K562 (cell line): ENCODE measurements around the gene TP53TG5. TPM values are rescaled to one million over a fixed set of nuclear protein-coding genes. Genes with fewer than 3 reads are reported as not detected.

Experiments used
- ATAC-seq: fragments of 200-7000 bp; cut with Tn5 transposase; 3 replicates; pipeline ENCODE4 v1.9.1; 2020; ENCODE audit warnings: moderate library complexity
- BruUV-seq: library from RNA; stranded (reverse); fragments of 400-500 nt; replicated peaks from 2 replicates; lab custom pipeline; 2021; lab: Mats Ljungman, UMichigan
- CTCF ChIA-PET: fragments of 300-600 bp; formaldehyde crosslinking; extraction: SDS; loops from one replicate; lab custom pipeline; 2021; ENCODE audit warnings: low intra/inter-chr PET ratio; lab: Yijun Ruan, JAX
- POLR2A ChIA-PET: fragments of 300-600, 350-650 bp; sonication (Branson Sonifier 250); formaldehyde crosslinking; extraction: SDS; loops from one replicate; lab custom pipeline; 2021; ENCODE audit warnings: antibody characterized with exemption, inconsistent platforms; lab: Yijun Ruan, JAX
- DNase-seq, 4 experiments: peaks; one replicate each; pipeline versions ENCODE4 v3.0.0 to v3.0.0-alpha.2; 2011 to 2018; ENCODE audit warnings: low spot score in 3 of 4, mixed read lengths in 3 of 4; ENCODE audit errors: extremely low read depth in 1 of 4
- FAIRE-seq: peaks from 2 replicates; lab custom pipeline; 2011; peaks lifted over from hg19 to GRCh38; lab: Jason Lieb, UNC
- H2AFZ ChIP-seq: 2 replicates; pipeline ENCODE4 v1.6.0; 2011; ENCODE audit warnings: low read depth, low read length, control low read depth, inconsistent platforms
- H3K27ac ChIP-seq: fragments of 200-600 bp; 3 replicates; pipeline ENCODE4 v1.8.0; 2011; ENCODE audit warnings: low read depth, mild to moderate bottlenecking, control low read depth, inconsistent platforms, low read length, moderate library complexity, mixed read lengths; ENCODE audit errors: extremely low read depth
- H3K27me3 ChIP-seq, 2 experiments: fragments of 300-600 bp in 1 of 2; 2 replicates in 1 of 2; 3 replicates in 1 of 2; pipeline versions ENCODE4 v1.6.0 to v1.8.0; 2011; ENCODE audit warnings: inconsistent platforms in 2 of 2, low read length in 2 of 2, mild to moderate bottlenecking in 1 of 2, mixed read lengths in 1 of 2, moderate library complexity in 1 of 2; ENCODE audit not compliant: control insufficient read depth in 2 of 2, insufficient read depth in 2 of 2
- H3K36me3 ChIP-seq: fragments of 300-600 bp; 3 replicates; pipeline ENCODE4 v1.8.0; 2011; ENCODE audit warnings: mild to moderate bottlenecking, low read length, inconsistent platforms; ENCODE audit not compliant: control insufficient read depth, insufficient read depth
- H3K4me1 ChIP-seq, 2 experiments: fragments of 200-600 bp in 1 of 2; replicated peaks in 1 of 2; 2 replicates in 1 of 2; 3 replicates in 1 of 2; pipeline versions ENCODE4 v1.5.1 to v1.8.0; 2011; ENCODE audit warnings: inconsistent platforms in 2 of 2, low read length in 2 of 2, mild to moderate bottlenecking in 1 of 2, mixed read lengths in 1 of 2, moderate library complexity in 1 of 2; ENCODE audit not compliant: control insufficient read depth in 2 of 2, insufficient read depth in 2 of 2
- H3K4me2 ChIP-seq: 2 replicates; pipeline ENCODE4 v1.6.1; 2011; ENCODE audit warnings: low read length, control low read depth, inconsistent platforms, mixed read lengths; ENCODE audit not compliant: insufficient read depth
- H3K4me3 ChIP-seq: fragments of 200-600 bp; sonication (generic), shearing (Covaris generic); 2 replicates; pipeline ENCODE4 v1.5.1; 2016; ENCODE audit warnings: control low read depth, inconsistent platforms
- H3K79me2 ChIP-seq: fragments of 200-600 bp; 3 replicates; pipeline ENCODE4 v1.8.0; 2011; ENCODE audit warnings: low read length, inconsistent platforms; ENCODE audit not compliant: control insufficient read depth, insufficient read depth
- H3K9ac ChIP-seq, 2 experiments: 2 replicates each; pipeline versions ENCODE4 v1.6.0 to v1.6.1; 2011; ENCODE audit warnings: low read depth in 2 of 2, low read length in 2 of 2, control low read depth in 1 of 2, inconsistent platforms in 1 of 2, mild to moderate bottlenecking in 1 of 2, mixed read lengths in 1 of 2; ENCODE audit not compliant: insufficient read depth in 1 of 2
- H3K9me1 ChIP-seq: one replicate; pipeline ENCODE4 v1.6.0; 2011; ENCODE audit warnings: inconsistent platforms, mild to moderate bottlenecking, low read length, moderate library complexity; ENCODE audit not compliant: control insufficient read depth, insufficient read depth
- H3K9me3 ChIP-seq: replicated peaks from 2 replicates; pipeline ENCODE4 v1.5.1; 2011; ENCODE audit warnings: low read depth, low read length, inconsistent platforms; ENCODE audit not compliant: control insufficient read depth, insufficient read depth
- H4K20me1 ChIP-seq: replicated peaks from 2 replicates; pipeline ENCODE4 v1.6.1; 2011; ENCODE audit warnings: low read length, inconsistent platforms, mixed read lengths; ENCODE audit not compliant: control insufficient read depth, insufficient read depth
- CBFA2T2 ChIP-seq: fragments of 450-650 bp; conservative IDR thresholded peaks from 2 replicates; pipeline ENCODE4 v1.6.1; 2017; ENCODE audit warnings: mild to moderate bottlenecking
- CBFA2T3 ChIP-seq: fragments of 450-650 bp; IDR thresholded peaks from 2 replicates; pipeline ENCODE4 v1.6.1; 2017
- CREM ChIP-seq: IDR thresholded peaks from 2 replicates; pipeline ENCODE4 v1.6.1; 2014; ENCODE audit warnings: antibody characterized with exemption, low read depth
- CTBP1 ChIP-seq: fragments of 450-650 bp; IDR thresholded peaks from 2 replicates; pipeline ENCODE4 v1.6.1; 2016; ENCODE audit warnings: borderline replicate concordance
- ETV1 ChIP-seq: fragments of 450-650 bp; conservative IDR thresholded peaks from 2 replicates; pipeline ENCODE4 v1.6.1; 2016; ENCODE audit warnings: missing genetic modification characterization, control low read depth, low read depth, missing compliant biosample characterization
- ETV5 ChIP-seq: sonication (generic); formaldehyde crosslinking; IDR thresholded peaks from 2 replicates; pipeline ENCODE4 v1.4.0; 2020; ENCODE audit warnings: low read depth, mild to moderate bottlenecking, missing genetic modification reagents
- HOMEZ ChIP-seq: fragments of 250-450 bp; sonication (Bioruptor Pico); IDR thresholded peaks from 2 replicates; pipeline ENCODE4 v1.4.0; 2020; ENCODE audit warnings: mild to moderate bottlenecking, moderate library complexity
- PHF21A ChIP-seq: fragments of 450-650 bp; IDR thresholded peaks from 2 replicates; pipeline ENCODE4 v1.6.1; 2017; ENCODE audit warnings: low read depth, borderline replicate concordance
- PHTF2 ChIP-seq: fragments of 250-450 bp; sonication (Bioruptor Pico); IDR thresholded peaks from 2 replicates; pipeline ENCODE4 v1.5.0; 2021; ENCODE audit warnings: mild to moderate bottlenecking
- PKNOX1 ChIP-seq: fragments of 450-650 bp; IDR thresholded peaks from 2 replicates; pipeline ENCODE4 v1.6.1; 2016
- RCOR1 ChIP-seq, 2 experiments: IDR thresholded peaks; 2 replicates each; pipeline ENCODE4 v1.6.1; 2012; ENCODE audit warnings: low read depth in 2 of 2, low read length in 2 of 2, borderline replicate concordance in 1 of 2, improper control_type of control experiment in 1 of 2
- TCF3 ChIP-seq: sonication (generic); formaldehyde crosslinking; IDR thresholded peaks from 2 replicates; pipeline ENCODE4 v1.4.0; 2020; ENCODE audit warnings: mild to moderate bottlenecking, missing genetic modification reagents
- TFAP4 ChIP-seq: sonication (generic); formaldehyde crosslinking; IDR thresholded peaks from 2 replicates; pipeline ENCODE4 v1.8.0; 2022; ENCODE audit warnings: missing genetic modification reagents, mild to moderate bottlenecking, moderate library complexity, borderline replicate concordance
- WGBS: fragments of 100-300 bp; shearing (Covaris generic); methylation state at CpG from one replicate; pipeline ENCODE4 v1.1.6; 2016; ENCODE audit warnings: low coverage, mixed read lengths; ENCODE audit not compliant: insufficient coverage; ENCODE audit errors: missing lambda C conversion rate; 5-methylcytosine and 5-hydroxymethylcytosine counted together
- in situ Hi-C: fragments of 300-500 bp; cut with MboI; formaldehyde crosslinking; loops from 4 replicates; pipeline ENCODE4 v1.15.0; 2018; ENCODE audit warnings: inconsistent platforms, mixed read lengths
- intact Hi-C: fragments of 100-400 bp; cut with micrococcal nuclease; formaldehyde crosslinking; loops from 2 replicates; pipeline ENCODE4 v1.14.2; 2022
- polyA plus RNA-seq, 8 experiments: library from polyadenylated mRNA; depleted of rRNA in 4 of 8; stranded (reverse) in 5 of 8; unstranded in 3 of 8; fragments of >200 nt; fragmentation: Nextera tagmentation in 2 of 8; fragmentation: Illumina TruSeq in 1 of 8; extraction: Ambion mirVana in 2 of 8; extraction: Trizol in 1 of 8; gene quantifications; 2 replicates each; pipeline versions ENCODE4 v1.2.1 to v1.2.3, GENCODE V29; 2011 to 2014; ENCODE audit warnings: inconsistent platforms in 1 of 8, missing spikeins in 1 of 8
- total RNA-seq, 7 experiments: library from RNA; depleted of rRNA in 6 of 7; stranded (reverse); fragments of >200 nt in 6 of 7; fragmentation: Illumina TruSeq in 2 of 7; extraction: Trizol in 2 of 7; gene quantifications; 2 replicates each; pipeline versions ENCODE4 v1.2.1 to v1.2.3, GENCODE V29; 2011 to 2021; ENCODE audit warnings: low replicate concordance in 1 of 7

The TP53TG5 gene
- total and polyA plus RNA-seq, 9 of the 15 experiments (the other 6 are each of a cell fraction or from before 2014, with no cell fraction given) = 0.04 to 0.05 (median 0.04) TPM; not detected in 6

- Histone ChIP-seq H3K27me3 (no peaks in the 10 kb centered on the region), H3K4me1 (peaks cover 45 to 60% of the 10 kb centered on the region in 2 experiments), H3K9ac (peak overlapping the region in 1 of 2 experiments; percentile 60; a peak in 1 of 4 replicates), H3K36me3 (no peaks in the 10 kb centered on the region; the same call in 2 of the 3 replicates), H3K27ac (no peak overlapping the region), H3K9me1 (no peaks in the 10 kb centered on the region), H3K4me3 (no peak overlapping the region), H3K9me3 (no peaks in the 10 kb centered on the region), H2AFZ (no peak overlapping the region), H4K20me1 (peaks cover 7% of the 10 kb centered on the region; the same call in 1 of the 2 replicates), H3K4me2 (no peak overlapping the region), H3K79me2 (peaks cover 15% of the 10 kb centered on the region; the same call in 2 of the 3 replicates)
- in situ Hi-C loops = no loop called here
- DNase-seq (peak in 2 of 4 experiments; percentile 32 to 37), ATAC-seq (no peak), FAIRE-seq (no peak)
- intact Hi-C loops = no loop called here
- no TSS peak for BruUV-seq
- 57% methylated on average over 3 of the region's 3 CpGs for WGBS
- ChIA-PET CTCF (no interaction called here), POLR2A (interaction anchor here (0.6 to 2.3 kb wide), 7 partner anchors 10 to 1343 kb away, joined by 3 to 32 read pairs (median 4); partner anchors contain the start of genes SYS1 and TP53RK)
- peak; percentile 48 for TF ChIP-seq CBFA2T2
- peak; percentile 67 for TF ChIP-seq CBFA2T3
- TF ChIP-seq TFAP4 (CRISPR knock-in tag) = peak; percentile 39; the same call in 1 of the 2 replicates
- TF ChIP-seq ETV1 (tag) = 0 out of 2 replicates have a peak, but pooled peaks have one; percentile 27
- peak; percentile 19; the same call in 1 of the 2 replicates for TF ChIP-seq PKNOX1
- TF ChIP-seq ETV5 (CRISPR knock-in tag) = 0 out of 2 replicates have a peak, but pooled peaks have one; percentile 42
- TF ChIP-seq PHTF2 (CRISPR knock-in tag) = no peak
- TF ChIP-seq CREM = peak; percentile 8; the same call in 1 of the 2 replicates
- peak in 1 of 2 experiments; percentile 27; a peak in 1 of 4 replicates for TF ChIP-seq RCOR1 (IDR thresholded peaks at IDR 0.05; ENCODE audit: borderline replicate concordance in 1 of 2, low read depth in 2 of 2, low read length in 2 of 2)
- TF ChIP-seq PHF21A = no peak
- no peak for TF ChIP-seq HOMEZ (CRISPR knock-in tag)
- TF ChIP-seq TCF3 = peak; percentile 54
- TF ChIP-seq CTBP1 = 0 out of 2 replicates have a peak, but pooled peaks have one; percentile 20
Observed at GRCh38 chr20:45346291-45346718, 31.8 kb downstream of the TP53TG5 start.
